ENCODE measurements around the gene TSPEAR. TPM values are rescaled to one million over a fixed set of nuclear protein-coding genes. Genes with fewer than 3 reads are reported as not detected.
"Not testable (repeated sequence)": the region's sequence is repeated elsewhere in the genome, so short reads cannot be mapped to it uniquely, and the experiment has no call there.

Gene TSPEAR
- total RNA-seq, 2 experiments from 2014 or later, result not detected

DNA sequence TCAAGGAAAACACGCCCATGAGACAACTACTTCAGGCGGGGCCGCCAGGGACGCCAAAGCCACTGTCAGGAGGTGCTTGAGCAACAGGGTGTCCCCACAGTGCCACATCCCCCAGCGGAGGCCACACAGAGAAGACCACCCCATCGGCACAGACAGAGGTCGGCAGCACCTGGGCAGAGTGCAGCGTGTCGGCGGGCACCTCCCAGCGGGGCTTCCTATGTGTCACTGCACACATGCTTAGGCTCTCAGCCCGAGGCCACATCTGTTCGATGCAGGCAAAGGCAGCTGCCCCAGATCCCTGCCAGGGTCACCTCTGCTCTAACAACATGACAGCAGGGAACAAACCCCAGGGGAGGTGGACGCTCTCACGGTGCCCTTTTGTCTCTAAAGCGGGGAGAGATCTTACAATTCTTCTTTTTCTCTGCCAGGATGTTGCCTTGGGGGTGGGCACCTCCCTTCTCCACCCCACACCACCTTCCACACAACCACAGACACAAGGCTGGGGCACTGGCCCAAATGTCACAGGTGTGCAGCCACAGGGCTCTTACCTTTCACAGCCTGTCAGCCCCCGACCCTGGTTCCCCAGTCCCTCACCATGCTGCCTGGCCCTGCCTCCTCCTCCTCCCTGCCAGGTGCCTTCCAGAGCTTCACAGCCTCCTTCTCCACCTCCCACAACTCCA is 95.3 kb downstream of the TSPEAR start:
- Mint-ChIP-seq H3K4me1 (ENCODE audit: low read depth) (peaks cover 40% of the 10 kb centered on the region), H3K27ac (no peak overlapping the region), H3K36me3 (ENCODE audit: low read depth) (peaks cover 16% of the 10 kb centered on the region), H3K9me3 (peaks cover 26% of the 10 kb centered on the region), H3K4me3 (no peak overlapping the region), H3K27me3 (ENCODE audit: low read depth) (no peaks in the 10 kb centered on the region)
- no peak for DNase-seq
- CTCF ChIA-PET, result interaction anchor here (1.1 kb wide), 1 partner anchor 521 kb away, joined by 3 read pairs; no protein-coding TSS in a partner anchor
- intact Hi-C loops (cut with micrococcal nuclease), result no loop called here

DNA sequence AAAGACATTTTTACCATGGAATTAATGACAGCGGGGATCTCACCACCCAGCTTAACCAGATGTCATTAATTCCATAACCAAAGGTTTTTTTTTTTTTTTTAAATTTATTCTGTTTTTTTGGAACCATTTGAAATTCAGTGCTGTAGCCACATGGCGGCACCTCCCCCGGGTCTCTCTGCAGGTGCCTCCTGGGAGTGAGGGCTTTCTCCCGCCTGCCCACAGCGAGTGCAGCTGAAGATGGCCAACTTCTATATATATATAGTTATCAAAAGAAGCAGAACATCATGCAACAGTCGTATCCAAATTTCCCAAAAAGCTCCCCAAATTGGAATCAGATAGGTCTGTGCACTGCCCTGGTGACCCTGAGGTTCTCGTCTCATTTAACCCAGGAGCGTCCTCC is 95.9 kb downstream of the TSPEAR start:
- H3K27me3 Mint-ChIP-seq (ENCODE audit: low read depth), result no peaks in the 10 kb centered on the region
- H3K36me3 Mint-ChIP-seq (ENCODE audit: low read depth), result peaks cover 12% of the 10 kb centered on the region
- CTCF ChIA-PET, result interaction anchor here (0.7 kb wide), 1 partner anchor 341 kb away, joined by 3 read pairs; no protein-coding TSS in a partner anchor
- no peak overlapping the region for H3K27ac Mint-ChIP-seq
- peaks cover 38% of the 10 kb centered on the region for H3K4me1 Mint-ChIP-seq (ENCODE audit: low read depth)
- no peak for DNase-seq
- intact Hi-C loops (cut with micrococcal nuclease), result no loop called here
- no peak overlapping the region for H3K4me3 Mint-ChIP-seq
- peaks cover 23% of the 10 kb centered on the region for H3K9me3 Mint-ChIP-seq

DNA sequence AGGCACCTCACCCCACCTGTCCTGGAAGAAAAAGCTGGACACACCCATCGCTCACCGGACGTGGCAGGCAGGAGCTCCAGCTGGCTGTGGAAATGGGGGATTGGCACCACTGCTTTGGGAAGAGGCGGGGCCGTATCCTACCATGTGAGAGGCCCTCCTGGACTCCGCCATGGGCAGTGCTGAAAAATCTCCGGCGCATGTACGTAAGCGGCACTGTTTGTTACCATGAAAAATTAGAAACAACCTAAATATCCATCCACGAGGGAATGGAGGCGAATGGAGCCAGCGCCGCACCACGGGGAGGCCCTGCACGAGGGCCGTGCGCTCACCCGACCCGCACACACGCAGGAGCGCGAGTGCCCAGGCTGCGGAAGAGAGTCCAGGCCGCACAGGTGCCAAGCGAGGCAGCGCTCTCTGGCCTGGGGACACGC is 96.4 kb downstream of the TSPEAR start:
- Mint-ChIP-seq H3K36me3 (ENCODE audit: low read depth) (peaks cover 9% of the 10 kb centered on the region), H3K9me3 (peaks cover 24% of the 10 kb centered on the region), H3K27me3 (ENCODE audit: low read depth) (no peaks in the 10 kb centered on the region), H3K4me3 (no peak overlapping the region), H3K4me1 (ENCODE audit: low read depth) (peaks cover 38% of the 10 kb centered on the region), H3K27ac (no peak overlapping the region)
- no peak for DNase-seq
- intact Hi-C loops (cut with micrococcal nuclease), result no loop called here
- CTCF ChIA-PET, result interaction anchor here (0.7 kb wide), 1 partner anchor 342 kb away, joined by 3 read pairs; no protein-coding TSS in a partner anchor

DNA sequence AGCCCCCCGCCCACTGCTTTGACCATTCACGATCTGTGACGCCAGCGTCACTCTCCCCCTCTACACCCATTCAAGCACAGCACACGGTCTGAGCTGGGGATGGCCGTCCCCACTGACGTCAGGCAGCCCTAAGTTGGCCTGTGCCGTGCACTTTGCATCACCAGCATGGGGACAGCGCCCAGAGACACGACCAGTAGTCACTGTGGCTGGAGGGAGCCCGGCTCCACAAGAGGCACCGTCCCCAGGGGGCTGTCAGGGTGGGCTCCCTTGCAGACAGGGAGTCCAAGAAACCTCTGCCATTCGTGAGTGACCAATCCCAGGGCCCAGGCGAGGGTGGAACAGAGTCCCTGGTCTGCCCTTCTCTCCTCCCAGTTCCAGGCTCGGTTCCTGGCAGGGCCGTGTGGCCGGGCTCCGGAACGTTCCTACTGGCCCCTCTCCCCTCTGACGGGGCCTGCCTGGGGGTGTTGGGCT is 97.2 kb downstream of the TSPEAR start:
- Mint-ChIP-seq H3K4me1 (ENCODE audit: low read depth) (peaks cover 31% of the 10 kb centered on the region), H3K27me3 (ENCODE audit: low read depth) (no peaks in the 10 kb centered on the region), H3K9me3 (peaks cover 24% of the 10 kb centered on the region), H3K27ac (no peak overlapping the region), H3K4me3 (no peak overlapping the region), H3K36me3 (ENCODE audit: low read depth) (peaks cover 3% of the 10 kb centered on the region)
- intact Hi-C loops (cut with micrococcal nuclease), result no loop called here
- CTCF ChIA-PET, result no interaction called here
- DNase-seq, result no peak

DNA sequence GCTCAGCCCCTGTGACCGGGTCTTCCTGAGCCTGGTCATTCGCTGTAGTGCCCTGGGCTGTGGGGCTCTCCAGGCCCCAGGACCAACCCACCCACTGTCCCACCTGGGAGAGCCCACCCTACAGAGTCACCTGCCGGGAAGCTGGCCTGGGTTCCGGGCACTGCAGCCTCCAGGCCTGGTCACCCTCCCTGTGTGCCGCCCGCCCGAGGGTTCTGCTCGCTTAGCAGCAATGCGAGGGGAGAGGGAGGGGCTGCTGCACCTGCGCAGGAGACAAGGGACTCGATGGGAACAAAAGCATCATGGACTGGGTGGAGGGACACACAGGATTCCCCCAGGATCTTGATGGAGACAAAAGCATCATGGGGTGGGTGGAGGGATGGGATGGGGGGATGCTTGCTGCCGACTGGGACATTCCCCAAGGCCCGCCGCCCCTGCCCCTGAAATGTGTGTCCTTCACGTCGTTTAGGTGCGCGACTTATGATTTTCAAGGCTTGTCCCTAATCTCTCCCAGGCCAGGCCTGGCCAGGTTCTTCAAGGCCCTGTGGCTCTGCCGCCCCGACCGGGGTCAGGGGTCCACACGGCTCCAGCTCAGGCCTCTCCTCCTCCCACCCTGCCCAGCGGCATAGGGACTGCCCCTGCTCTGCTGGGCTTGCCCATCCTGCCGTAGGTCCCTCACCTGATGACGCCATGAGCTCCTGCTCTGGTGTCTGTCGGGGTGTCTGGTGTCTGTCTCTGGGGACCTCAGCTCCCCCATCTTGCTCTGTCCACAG is 97.8 kb downstream of the TSPEAR start:
- Mint-ChIP-seq H3K4me3 (no peak overlapping the region), H3K9me3 (peaks cover 23% of the 10 kb centered on the region), H3K36me3 (ENCODE audit: low read depth) (no peaks in the 10 kb centered on the region), H3K27ac (no peak overlapping the region), H3K27me3 (ENCODE audit: low read depth) (no peaks in the 10 kb centered on the region), H3K4me1 (ENCODE audit: low read depth) (peaks cover 25% of the 10 kb centered on the region)
- intact Hi-C loops (cut with micrococcal nuclease), result no loop called here
- DNase-seq, result no peak
- CTCF ChIA-PET, result no interaction called here

DNA sequence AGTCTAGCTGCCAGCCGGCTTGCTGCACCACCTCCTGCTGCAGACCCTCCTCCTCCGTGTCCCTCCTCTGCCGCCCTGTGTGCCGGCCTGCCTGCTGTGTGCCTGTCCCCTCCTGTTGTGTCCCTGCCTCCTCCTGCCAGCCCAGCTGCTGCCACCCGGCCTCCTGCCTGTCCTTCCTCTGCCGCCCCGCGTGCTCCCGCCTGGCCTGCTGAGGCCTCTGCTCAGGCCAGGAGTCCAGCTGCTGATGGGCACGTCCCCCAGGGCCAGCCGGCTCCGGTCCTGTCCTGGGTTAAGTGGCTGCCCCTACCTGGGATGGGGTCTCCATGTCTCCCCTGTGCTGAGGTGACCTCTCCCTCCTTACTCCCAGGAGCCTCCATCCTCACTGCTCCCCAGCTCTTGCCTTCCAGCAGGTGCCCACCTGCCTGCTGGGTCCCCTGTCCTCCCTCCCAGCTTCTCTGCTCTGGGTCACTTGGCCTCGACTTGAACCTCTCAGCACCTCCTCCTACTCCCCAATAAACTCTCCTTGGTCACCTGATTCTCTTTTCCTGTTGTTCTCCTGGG is 98.6 kb downstream of the TSPEAR start:
- Mint-ChIP-seq H3K27me3 (ENCODE audit: low read depth) (no peaks in the 10 kb centered on the region), H3K4me1 (ENCODE audit: low read depth) (peaks cover 19% of the 10 kb centered on the region), H3K9me3 (peaks cover 20% of the 10 kb centered on the region), H3K36me3 (ENCODE audit: low read depth) (no peaks in the 10 kb centered on the region), H3K27ac (no peak overlapping the region), H3K4me3 (no peak overlapping the region)
- no peak for DNase-seq
- intact Hi-C loops (cut with micrococcal nuclease), result no loop called here
- CTCF ChIA-PET, result interaction anchor here (0.7 kb wide), 1 partner anchor 16 kb away, joined by 3 read pairs; no protein-coding TSS in a partner anchor

DNA sequence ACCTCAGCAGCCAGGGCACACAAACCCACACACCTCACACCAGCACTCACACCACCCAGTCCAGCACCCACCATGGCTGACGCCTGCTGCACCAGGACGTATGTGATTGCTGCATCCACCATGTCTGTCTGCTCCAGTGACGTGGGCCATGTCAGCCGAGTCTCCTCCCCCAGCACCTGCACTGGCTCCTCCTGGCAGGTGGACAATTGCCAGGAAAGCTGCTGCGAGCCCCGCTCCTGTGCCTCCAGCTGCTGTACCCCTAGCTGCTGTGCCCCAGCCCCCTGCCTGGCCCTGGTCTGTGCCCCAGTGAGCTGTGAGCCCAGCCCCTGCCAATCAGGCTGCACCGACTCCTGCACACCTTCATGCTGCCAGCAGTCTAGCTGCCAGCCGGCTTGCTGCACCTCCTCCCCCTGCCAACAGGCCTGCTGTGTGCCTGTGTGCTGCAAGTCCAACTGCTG is 99.3 kb downstream of the TSPEAR start, which contains the start of gene KRTAP10-8:
Gene KRTAP10-8 (plus strand): TSS at position 51 of the 458 bp plus-strand sequence. CDS start 22 bp downstream, at position 73.
- Mint-ChIP-seq H3K27me3 (ENCODE audit: low read depth) (no peaks in the 10 kb centered on the region), H3K27ac (no peak within 1 kb of the TSS), H3K4me1 (ENCODE audit: low read depth) (peaks cover 15% of the 10 kb centered on the region), H3K9me3 (peaks cover 20% of the 10 kb centered on the region), H3K36me3 (ENCODE audit: low read depth) (no peaks in the 10 kb centered on the region), H3K4me3 (no peak within 1 kb of the TSS)
- intact Hi-C loops (cut with micrococcal nuclease), result no loop called here
- DNase-seq, result no peak
- CTCF ChIA-PET, result interaction anchor here (0.7 kb wide), 1 partner anchor 17 kb away, joined by 3 read pairs; no protein-coding TSS in a partner anchor

DNA sequence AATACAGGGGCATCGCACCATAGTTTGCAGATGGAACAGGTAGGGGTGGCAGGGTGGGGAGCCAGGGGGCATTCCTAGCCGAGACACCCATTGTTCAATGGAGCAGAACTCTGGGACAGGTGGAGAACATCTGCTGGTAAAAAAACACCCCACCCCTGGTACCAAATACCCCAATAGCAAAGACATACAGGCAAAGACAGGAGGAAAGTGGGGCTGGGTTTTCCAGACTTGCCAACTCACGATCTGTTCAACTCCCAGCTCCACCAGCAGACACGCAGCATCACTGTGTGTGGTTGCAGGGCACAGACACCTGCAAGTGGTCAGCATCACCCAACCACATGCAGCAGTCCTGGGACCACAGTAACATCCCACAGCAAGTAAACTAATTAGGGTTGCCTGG is 99.8 kb downstream of the TSPEAR start:
- CTCF ChIA-PET, result no interaction called here
- Mint-ChIP-seq H3K4me3 (no peak overlapping the region), H3K27me3 (ENCODE audit: low read depth) (no peaks in the 10 kb centered on the region), H3K36me3 (ENCODE audit: low read depth) (no peaks in the 10 kb centered on the region), H3K9me3 (peaks cover 20% of the 10 kb centered on the region), H3K27ac (no peak overlapping the region), H3K4me1 (ENCODE audit: low read depth) (peaks cover 10% of the 10 kb centered on the region)
- intact Hi-C loops (cut with micrococcal nuclease), result no loop called here
- no peak for DNase-seq

DNA sequence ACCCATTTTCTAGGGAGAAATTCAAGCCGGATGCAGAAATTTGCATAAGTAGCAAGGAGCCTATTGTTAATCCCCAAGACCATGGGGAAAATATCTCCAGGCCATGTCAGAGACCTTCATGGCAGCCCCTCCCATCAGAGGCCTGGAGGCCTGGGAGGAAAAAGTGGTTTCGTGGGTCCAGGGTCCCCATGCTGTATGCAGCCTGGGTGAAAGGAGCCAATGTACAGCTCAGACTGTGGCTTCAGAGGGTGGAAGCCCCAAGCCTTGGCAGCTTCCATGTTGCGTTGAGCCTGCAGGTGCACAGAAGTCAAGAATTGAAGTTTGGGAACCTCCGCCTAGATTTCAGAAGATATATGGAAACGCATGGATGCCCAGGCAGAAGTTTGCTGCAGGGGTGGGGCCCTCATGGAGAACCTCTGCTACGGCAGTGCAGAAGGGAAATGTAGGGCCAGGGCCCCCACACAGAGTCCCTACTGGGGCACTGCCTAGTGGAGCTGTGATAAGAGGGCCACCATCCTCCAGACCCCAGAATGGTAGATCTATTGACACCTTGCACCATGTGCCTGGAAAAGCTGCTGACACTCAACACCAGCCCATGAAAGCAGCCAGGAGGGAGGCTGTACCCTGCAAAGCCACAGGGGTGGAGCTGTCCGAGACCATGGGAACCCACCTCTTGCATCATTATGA is 101.1 kb downstream of the TSPEAR start:
- H3K4me1 Mint-ChIP-seq (ENCODE audit: low read depth); H3K27ac Mint-ChIP-seq; H3K36me3 Mint-ChIP-seq (ENCODE audit: low read depth); DNase-seq; H3K27me3 Mint-ChIP-seq (ENCODE audit: low read depth); CTCF ChIA-PET; intact Hi-C loops (cut with micrococcal nuclease); H3K4me3 Mint-ChIP-seq: not testable (repeated sequence)
- H3K9me3 Mint-ChIP-seq, result peaks cover 20% of the 10 kb centered on the region

DNA sequence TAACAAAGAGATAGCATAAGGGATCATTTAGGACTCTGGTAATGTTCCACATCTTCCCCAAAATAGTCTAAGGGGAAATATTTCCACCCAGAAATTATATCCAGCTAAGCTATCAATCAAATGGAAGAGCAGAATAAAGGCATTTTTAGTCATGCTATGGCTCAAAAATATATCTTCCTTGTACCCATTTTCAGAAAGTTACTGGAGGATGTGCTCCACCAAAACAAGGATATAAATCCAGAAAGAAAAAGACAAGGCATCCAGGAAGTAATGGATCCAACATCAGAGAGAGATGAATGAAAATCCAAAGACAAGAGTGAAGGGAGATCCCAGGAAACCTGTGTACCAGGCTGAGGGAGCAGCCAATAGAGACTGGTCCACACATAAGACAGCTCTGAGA is 102.2 kb downstream of the TSPEAR start:
- no peak overlapping the region for H3K4me3 Mint-ChIP-seq
- CTCF ChIA-PET, result no interaction called here
- H3K9me3 Mint-ChIP-seq, result peaks cover 20% of the 10 kb centered on the region
- no peak overlapping the region for H3K27ac Mint-ChIP-seq
- intact Hi-C loops (cut with micrococcal nuclease), result no loop called here
- no peaks in the 10 kb centered on the region for H3K27me3 Mint-ChIP-seq (ENCODE audit: low read depth)
- no peaks in the 10 kb centered on the region for H3K36me3 Mint-ChIP-seq (ENCODE audit: low read depth)
- no peak for DNase-seq
- no peaks in the 10 kb centered on the region for H3K4me1 Mint-ChIP-seq (ENCODE audit: low read depth)

DNA sequence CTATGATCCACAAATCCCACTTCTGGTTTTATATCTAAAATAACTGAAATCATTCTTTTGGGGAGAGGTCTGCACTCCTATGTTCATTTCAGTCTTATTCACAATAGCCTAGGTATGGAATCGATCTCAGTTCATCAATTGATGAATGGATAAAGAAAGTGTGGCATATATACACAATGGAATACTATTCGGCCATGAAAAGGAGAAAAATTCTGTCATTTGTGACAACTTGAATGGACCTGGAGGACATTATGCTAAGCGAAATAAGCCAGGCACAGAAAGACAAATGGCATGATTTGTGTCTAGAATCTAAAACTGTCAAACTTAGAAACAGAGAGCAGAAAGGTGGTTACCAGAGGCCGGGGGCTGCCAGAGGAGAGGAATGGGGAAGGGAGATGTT is 104.9 kb downstream of the TSPEAR start:
- H3K4me3 Mint-ChIP-seq, result no peak overlapping the region
- CTCF ChIA-PET, result no interaction called here
- no peak overlapping the region for H3K27ac Mint-ChIP-seq

DNA sequence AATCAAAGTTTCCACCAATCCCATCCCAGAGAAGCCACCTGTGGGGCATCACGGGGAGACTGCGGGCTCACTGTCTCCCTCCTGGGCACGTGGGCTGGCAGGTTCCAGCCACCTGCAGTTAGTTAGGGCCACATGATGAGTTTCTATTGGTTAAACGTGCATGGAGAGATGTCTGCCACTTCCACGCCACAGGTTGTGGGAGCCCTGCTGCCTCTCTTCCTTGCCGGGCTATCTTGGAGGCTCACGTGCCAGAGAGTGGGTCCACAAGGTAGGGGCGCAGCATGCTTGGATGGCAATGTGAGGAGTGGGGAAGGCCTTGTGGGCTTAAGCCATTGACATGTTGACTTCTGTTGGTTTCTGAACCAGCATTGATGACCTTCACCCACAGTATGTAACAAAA is 107.5 kb downstream of the TSPEAR start:
- DNase-seq, result no peak
- Mint-ChIP-seq H3K9me3 (peaks cover 2% of the 10 kb centered on the region), H3K27ac (no peak overlapping the region), H3K4me3 (no peak overlapping the region), H3K36me3 (ENCODE audit: low read depth) (no peaks in the 10 kb centered on the region), H3K27me3 (ENCODE audit: low read depth) (no peaks in the 10 kb centered on the region), H3K4me1 (ENCODE audit: low read depth) (no peaks in the 10 kb centered on the region)
- intact Hi-C loops (cut with micrococcal nuclease), result no loop called here
- CTCF ChIA-PET, result no interaction called here

More for the DNA sequence above, 104.9 kb downstream of the TSPEAR start:
- intact Hi-C loops (cut with micrococcal nuclease), result no loop called here
- no peak for DNase-seq
- Mint-ChIP-seq H3K4me1 (ENCODE audit: low read depth) (no peaks in the 10 kb centered on the region), H3K27me3 (ENCODE audit: low read depth) (no peaks in the 10 kb centered on the region), H3K36me3 (ENCODE audit: low read depth) (no peaks in the 10 kb centered on the region), H3K9me3 (peaks cover 20% of the 10 kb centered on the region)

Measured in activated naive CD4-positive, alpha-beta T cell treated with anti-CD3 and anti-CD28 coated beads for 36 hours (primary cell).